ENCODE results near the gene NME7.

The NME7 gene

DNA sequence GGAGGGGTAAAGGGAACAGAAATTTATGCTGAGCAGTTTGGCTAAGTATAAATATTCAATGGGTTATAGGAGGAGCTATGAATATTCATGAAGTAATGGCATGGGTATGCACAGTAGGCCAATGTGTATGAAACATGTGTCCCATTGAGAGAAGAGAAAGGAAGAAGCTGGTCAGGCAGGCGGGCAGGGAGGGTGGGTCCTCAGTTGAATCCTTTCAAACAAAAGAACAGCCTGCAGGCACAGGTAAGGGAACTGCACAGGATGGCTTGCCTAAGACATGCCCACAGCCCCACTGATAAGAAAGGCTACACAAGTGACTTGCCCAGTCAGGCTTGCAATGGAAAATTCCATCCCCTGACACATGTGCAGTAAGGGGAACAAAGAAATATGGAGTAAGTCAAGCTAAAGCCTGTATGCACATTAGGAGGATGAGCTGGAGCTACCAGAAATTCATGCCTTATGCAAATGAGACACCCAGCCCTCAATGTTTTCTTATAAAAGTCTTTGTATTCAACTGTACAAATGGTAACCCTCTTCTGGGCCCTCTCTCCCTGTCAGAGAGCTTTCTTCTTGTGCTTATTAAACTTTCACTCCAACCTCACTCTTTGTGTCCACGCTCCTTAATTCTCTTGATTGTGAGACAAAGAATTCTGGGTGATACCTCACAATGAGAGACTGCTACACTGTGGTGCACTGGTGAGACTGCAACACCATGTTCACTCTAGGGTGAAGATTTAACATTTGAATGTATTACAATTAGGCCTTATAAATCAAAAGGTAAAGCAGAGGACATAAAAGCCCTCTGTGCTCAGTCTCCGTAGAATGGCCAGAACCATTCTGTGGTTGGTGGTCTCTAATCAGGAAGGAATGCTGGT lies 164.6 kb downstream of the NME7 start:
- no peak for DNase-seq (ENCODE audit: low read depth)
- H3K4me3 ChIP-seq (ENCODE audit: low read length), result no peak overlapping the region
- TF ChIP-seq, protein P1, sequence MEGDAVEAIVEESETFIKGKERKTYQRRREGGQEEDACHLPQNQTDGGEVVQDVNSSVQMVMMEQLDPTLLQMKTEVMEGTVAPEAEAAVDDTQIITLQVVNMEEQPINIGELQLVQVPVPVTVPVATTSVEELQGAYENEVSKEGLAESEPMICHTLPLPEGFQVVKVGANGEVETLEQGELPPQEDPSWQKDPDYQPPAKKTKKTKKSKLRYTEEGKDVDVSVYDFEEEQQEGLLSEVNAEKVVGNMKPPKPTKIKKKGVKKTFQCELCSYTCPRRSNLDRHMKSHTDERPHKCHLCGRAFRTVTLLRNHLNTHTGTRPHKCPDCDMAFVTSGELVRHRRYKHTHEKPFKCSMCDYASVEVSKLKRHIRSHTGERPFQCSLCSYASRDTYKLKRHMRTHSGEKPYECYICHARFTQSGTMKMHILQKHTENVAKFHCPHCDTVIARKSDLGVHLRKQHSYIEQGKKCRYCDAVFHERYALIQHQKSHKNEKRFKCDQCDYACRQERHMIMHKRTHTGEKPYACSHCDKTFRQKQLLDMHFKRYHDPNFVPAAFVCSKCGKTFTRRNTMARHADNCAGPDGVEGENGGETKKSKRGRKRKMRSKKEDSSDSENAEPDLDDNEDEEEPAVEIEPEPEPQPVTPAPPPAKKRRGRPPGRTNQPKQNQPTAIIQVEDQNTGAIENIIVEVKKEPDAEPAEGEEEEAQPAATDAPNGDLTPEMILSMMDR (conservative IDR thresholded peaks at IDR 0.05; ENCODE audit: low read depth, low read length), result no peak

DNA sequence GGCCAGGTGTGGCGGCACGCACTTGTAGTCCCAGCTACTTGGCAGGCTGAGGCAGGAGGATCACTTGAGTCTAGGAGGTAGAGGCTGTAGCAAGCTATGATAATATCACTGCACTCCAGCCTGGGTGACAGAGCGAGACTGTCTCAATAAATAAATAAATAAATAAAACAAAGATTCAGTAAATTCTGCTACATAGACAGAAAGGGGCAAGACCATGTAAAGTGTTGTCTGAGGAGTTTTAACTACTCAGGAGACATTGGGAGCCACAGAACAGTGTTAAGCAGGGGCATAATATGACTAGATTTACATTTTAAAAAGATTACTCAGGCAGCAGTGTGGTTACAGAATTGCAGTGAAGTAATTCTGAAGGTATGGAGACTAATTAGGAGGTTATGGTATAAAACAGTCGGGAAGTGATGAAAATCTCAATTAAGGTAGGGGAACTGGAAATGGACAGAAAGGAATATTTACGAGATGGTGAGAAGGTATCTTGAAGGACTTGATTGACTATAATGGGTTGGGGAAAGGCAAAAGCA lies 166.4 kb downstream of the NME7 start:
- H3K4me3 ChIP-seq (ENCODE audit: low read length), result no peak overlapping the region
- TF ChIP-seq, protein P1 (conservative IDR thresholded peaks at IDR 0.05; ENCODE audit: low read depth, low read length), result no peak
- no peak for DNase-seq (ENCODE audit: low read depth)

DNA sequence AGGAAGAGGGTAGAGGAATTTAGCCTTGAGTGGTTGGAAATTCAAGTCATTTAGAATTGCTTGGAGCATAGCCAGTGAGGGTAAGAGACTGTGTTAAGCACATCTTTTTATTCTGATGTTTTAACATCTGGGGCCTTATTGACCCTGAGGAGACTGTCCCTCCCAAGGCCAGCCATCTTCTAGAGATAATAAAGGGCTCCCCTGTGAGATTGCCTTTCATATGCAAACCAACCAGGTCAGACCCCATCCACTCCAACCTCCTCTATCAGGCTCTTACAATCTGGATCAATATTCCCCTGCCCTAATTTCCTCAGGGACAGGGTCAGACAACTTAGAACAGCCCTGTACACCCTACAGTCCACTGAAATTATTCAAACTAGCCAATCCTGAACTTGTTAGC lies 167.3 kb downstream of the NME7 start:
- TF ChIP-seq, protein P1 (conservative IDR thresholded peaks at IDR 0.05; ENCODE audit: low read depth, low read length), result no peak
- no peak for DNase-seq (ENCODE audit: low read depth)
- H3K4me3 ChIP-seq (ENCODE audit: low read length), result no peak overlapping the region

DNA sequence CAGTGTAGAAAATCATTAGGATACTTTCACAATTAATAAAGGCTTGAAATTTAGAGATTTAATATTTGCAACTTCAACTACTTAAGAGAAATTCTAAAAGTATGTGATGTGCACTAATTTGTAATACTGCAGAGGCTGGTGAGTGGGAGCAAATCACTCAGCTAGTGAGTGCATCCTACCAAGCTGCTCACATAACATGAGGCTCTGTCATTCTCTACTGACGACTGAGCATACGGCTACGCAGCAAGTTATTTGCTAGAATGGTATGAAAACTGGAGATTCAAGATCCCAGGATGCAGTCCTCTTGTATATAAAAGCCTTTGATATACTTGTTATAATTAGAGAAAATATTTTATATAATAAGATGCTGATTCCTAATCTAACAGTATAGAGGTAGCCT lies 171.0 kb downstream of the NME7 start:
- no peak for DNase-seq (ENCODE audit: low read depth)
- TF ChIP-seq, protein P1 (conservative IDR thresholded peaks at IDR 0.05; ENCODE audit: low read depth, low read length), result no peak
- no peak overlapping the region for H3K4me3 ChIP-seq (ENCODE audit: low read length)

DNA sequence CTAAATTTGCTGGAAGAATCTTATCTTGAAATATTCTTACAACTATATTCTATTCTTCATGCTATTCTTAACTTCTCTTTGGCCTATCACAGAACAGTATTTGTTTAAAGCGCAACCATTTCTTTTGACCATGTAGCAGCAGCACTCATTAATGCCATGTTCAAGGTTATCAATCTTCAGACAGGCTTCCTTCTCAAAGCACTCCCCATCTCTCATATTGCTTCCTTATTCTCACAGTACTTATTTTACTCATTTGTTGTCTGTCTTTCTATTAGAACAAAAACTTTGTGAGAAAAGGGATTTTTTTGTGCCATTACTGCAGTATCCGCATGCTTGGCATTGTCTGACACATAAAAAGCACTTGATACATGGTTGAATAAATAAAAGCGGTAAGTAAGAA lies 171.4 kb downstream of the NME7 start:
- DNase-seq (ENCODE audit: low read depth), result no peak
- H3K4me3 ChIP-seq (ENCODE audit: low read length), result no peak overlapping the region
- TF ChIP-seq, protein P1 (conservative IDR thresholded peaks at IDR 0.05; ENCODE audit: low read depth, low read length), result no peak

DNA sequence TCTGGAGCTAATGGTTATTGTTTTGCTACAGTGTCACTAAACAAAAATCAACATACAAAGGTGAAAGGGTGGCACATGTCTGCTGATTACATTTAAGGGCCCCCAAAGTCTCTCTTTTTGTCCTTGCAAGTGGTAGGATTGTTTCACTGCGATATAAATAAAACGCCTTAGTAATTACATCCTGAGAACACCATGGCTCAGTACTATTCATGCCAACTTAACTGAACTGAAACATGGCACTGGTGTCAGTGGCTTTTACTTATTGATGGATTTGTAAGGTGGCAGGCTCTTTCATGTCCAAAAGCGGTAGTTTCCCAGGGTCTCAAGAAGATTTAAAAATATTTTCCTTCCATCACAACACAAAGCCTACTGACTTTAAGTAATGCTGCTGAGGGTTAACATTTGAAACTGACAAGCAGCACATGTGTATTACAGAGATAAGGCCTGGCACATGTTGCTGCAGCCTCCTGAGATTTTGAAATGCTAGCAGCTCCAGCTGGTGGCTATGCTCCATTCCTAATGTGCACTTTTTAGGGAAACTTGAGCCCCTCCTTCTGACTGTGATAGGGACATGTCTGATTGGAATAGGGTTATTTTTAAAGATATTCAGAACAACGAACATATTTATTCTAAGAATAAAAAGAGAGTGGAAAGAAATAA lies 174.3 kb downstream of the NME7 start:
- no peak for DNase-seq (ENCODE audit: low read depth)
- TF ChIP-seq, protein P1 (conservative IDR thresholded peaks at IDR 0.05; ENCODE audit: low read depth, low read length), result no peak
- H3K4me3 ChIP-seq (ENCODE audit: low read length), result no peak overlapping the region

Data from retinal pigment epithelial cell (primary cell).